Measurements from ENCODE around the gene GCLM. TPM values are rescaled to one million over a fixed set of nuclear protein-coding genes. Genes with fewer than 3 reads are reported as not detected.

GCLM gene
- total RNA-seq, 4 donors from 2014 or later, result 4.2 to 18.4 (median 6.3) TPM

- no peaks in the 10 kb centered on the region for H3K27me3 ChIP-seq
- intact Hi-C loops (cut with DNase I), result no loop called here
- WGBS, result 68% methylated on average over 4 of the region's 4 CpGs
- TF ChIP-seq EP300 (IDR thresholded peaks at IDR 0.05) (no peak), POLR2A (IDR thresholded peaks at IDR 0.05; ENCODE audit: low read depth) (no peak), POLR2AphosphoS5 (IDR thresholded peaks at IDR 0.05) (no peak), CTCF (IDR thresholded peaks at IDR 0.05) (no peak)
- H3K4me1 ChIP-seq, result peaks cover 10 to 21% (median 18%) of the 10 kb centered on the region in 4 donors
- no peak overlapping the region for H3K4me3 ChIP-seq
- no peak overlapping the region for H3K27ac ChIP-seq (replicated peaks in 1 of 4)
- H3K36me3 ChIP-seq, result peaks cover 0 to 9% (median 6%) of the 10 kb centered on the region in 4 donors
- H3K9me3 ChIP-seq, result no peaks in the 10 kb centered on the region
- no peak for DNase-seq (ENCODE audit: extremely low spot score)
Observed at GRCh38 chr1:93882269-93882668, 27.0 kb downstream of the GCLM start.

- Histone ChIP-seq H3K27ac (replicated peaks in 1 of 4) (no peak overlapping the region), H3K36me3 (peaks cover 10 to 24% (median 19%) of the 10 kb centered on the region in 4 donors), H3K4me1 (peaks cover 22 to 36% (median 34%) of the 10 kb centered on the region in 4 donors), H3K4me3 (no peak overlapping the region), H3K9me3 (no peaks in the 10 kb centered on the region), H3K27me3 (no peaks in the 10 kb centered on the region)
- intact Hi-C loops (cut with DNase I), result no loop called here
- TF ChIP-seq POLR2AphosphoS5 (IDR thresholded peaks at IDR 0.05) (no peak), POLR2A (IDR thresholded peaks at IDR 0.05; ENCODE audit: low read depth) (no peak), CTCF (IDR thresholded peaks at IDR 0.05) (no peak), EP300 (IDR thresholded peaks at IDR 0.05) (no peak)
- WGBS, result 89% methylated on average over 2 of the region's 2 CpGs
- DNase-seq (ENCODE audit: extremely low spot score), result no peak
Observed at GRCh38 chr1:93880731-93881130, 28.5 kb downstream of the GCLM start.

GRCh38 chr1:93878889-93879586 lies 30.2 kb downstream of the GCLM start, which contains the start of gene DNTTIP2:
Gene DNTTIP2 (minus strand): TSS chr1:93879206. CDS start chr1:93879148, 58 bp downstream.
- H3K4me3 ChIP-seq, result peak within 1 kb of the TSS; percentile 84 to 98 (median 92)
- under 1% methylated on average over 44 of the region's 50 CpGs for WGBS
- intact Hi-C loops (cut with DNase I), result loop anchor here (2.0 kb wide), 1 partner anchor 30 kb away; the partner anchor contains the start of gene GCLM
- H3K36me3 ChIP-seq, result peaks cover 24 to 41% (median 36%) of the 10 kb centered on the region in 4 donors
- no peaks in the 10 kb centered on the region for H3K27me3 ChIP-seq
- peak; percentile 97 for DNase-seq (ENCODE audit: extremely low spot score)
- peak within 1 kb of the TSS; percentile 86 to 94 (median 92) for H3K27ac ChIP-seq (replicated peaks in 1 of 4)
- H3K9me3 ChIP-seq, result no peaks in the 10 kb centered on the region
- peaks cover 22 to 37% (median 34%) of the 10 kb centered on the region in 4 donors for H3K4me1 ChIP-seq
- no peak for TF ChIP-seq EP300 (IDR thresholded peaks at IDR 0.05)
- peak; percentile 96 to 99 for TF ChIP-seq POLR2AphosphoS5 (IDR thresholded peaks at IDR 0.05)
- TF ChIP-seq POLR2A (IDR thresholded peaks at IDR 0.05; ENCODE audit: low read depth), result peak; percentile 68
- TF ChIP-seq CTCF (IDR thresholded peaks at IDR 0.05), result peak in 1 of 3 experiments; percentile 8

GRCh38 chr1:93878501-93878888 lies 30.7 kb downstream of the GCLM start:
- peak overlapping the region; percentile 86 to 94 (median 92) for H3K27ac ChIP-seq (replicated peaks in 1 of 4)
- intact Hi-C loops (cut with DNase I), result loop anchor here (2.0 kb wide), 1 partner anchor 30 kb away; the partner anchor contains the start of gene GCLM
- DNase-seq (ENCODE audit: extremely low spot score), result no peak
- H3K27me3 ChIP-seq, result no peaks in the 10 kb centered on the region
- H3K9me3 ChIP-seq, result no peaks in the 10 kb centered on the region
- peaks cover 22 to 37% (median 34%) of the 10 kb centered on the region in 4 donors for H3K4me1 ChIP-seq
- H3K36me3 ChIP-seq, result peaks cover 30 to 47% (median 41%) of the 10 kb centered on the region in 4 donors
- peak overlapping the region; percentile 84 to 98 (median 92) for H3K4me3 ChIP-seq
- WGBS, result 0% methylated on average over 17 of the region's 20 CpGs
- TF ChIP-seq EP300 (IDR thresholded peaks at IDR 0.05) (no peak), CTCF (IDR thresholded peaks at IDR 0.05) (no peak), POLR2AphosphoS5 (IDR thresholded peaks at IDR 0.05) (no peak), POLR2A (IDR thresholded peaks at IDR 0.05; ENCODE audit: low read depth) (no peak)

Measured in esophagus muscularis mucosa (tissue), 4 donors.